HEK293 (cell line): ENCODE data around the gene PGM2.

Experiments
- CTCF ChIA-PET: fragments of 350-600 bp; formaldehyde crosslinking; extraction: SDS; loops from one replicate; lab custom pipeline; 2021; ENCODE audit warnings: antibody characterized with exemption; lab: Yijun Ruan, JAX
- POLR2A ChIA-PET: fragments of 300-600 bp; formaldehyde crosslinking; extraction: SDS; loops from one replicate; lab custom pipeline; 2020; ENCODE audit warnings: antibody characterized with exemption, inconsistent platforms; lab: Yijun Ruan, JAX
- H3K27ac ChIP-seq: fragments of 200-500 bp; sonication (Bioruptor generic); 2 replicates; pipeline ENCODE4 v1.5.1; 2014; ENCODE audit warnings: low read depth, low read length, control low read depth, inconsistent platforms; ENCODE audit errors: extremely low read depth
- H3K36me3 ChIP-seq, 2 experiments: fragments of 200-500 bp in 1 of 2; sonication (Bioruptor generic) in 1 of 2; 1 replicate in 1 of 2; 2 replicates in 1 of 2; pipeline ENCODE4 v1.5.1; 2014 to 2017; ENCODE audit warnings: inconsistent platforms in 2 of 2, low read length in 2 of 2; ENCODE audit not compliant: control insufficient read depth in 2 of 2, insufficient read depth in 1 of 2
- H3K4me1 ChIP-seq: fragments of 200-500 bp; sonication (Bioruptor generic); 2 replicates; pipeline ENCODE4 v1.5.1; 2014; ENCODE audit warnings: mild to moderate bottlenecking, low read length, inconsistent platforms; ENCODE audit not compliant: control insufficient read depth, insufficient read depth
- H3K4me3 ChIP-seq: 2 replicates; pipeline ENCODE4 v1.5.1; 2011; ENCODE audit warnings: low read depth, mild to moderate bottlenecking, control low read depth, low read length, moderate library complexity
- H3K9me3 ChIP-seq: fragments of 200-500 bp; sonication (Bioruptor generic); 2 replicates; pipeline ENCODE4 v1.5.1; 2014; ENCODE audit warnings: low read depth, low read length, inconsistent platforms; ENCODE audit not compliant: control insufficient read depth, insufficient read depth
- AEBP2 ChIP-seq: fragments of 450-650 bp; formaldehyde crosslinking; IDR thresholded peaks from 2 replicates; pipeline ENCODE4 v1.5.1; 2016; ENCODE audit warnings: missing biosample characterization, missing genetic modification characterization, borderline replicate concordance
- ATF2 ChIP-seq: fragments of 450-650 bp; formaldehyde crosslinking; IDR thresholded peaks from 2 replicates; pipeline ENCODE4 v1.5.1; 2016; ENCODE audit warnings: missing biosample characterization, missing genetic modification characterization, low read depth
- GLI4 ChIP-seq: fragments of 450-650 bp; formaldehyde crosslinking; IDR thresholded peaks from 2 replicates; pipeline ENCODE4 v1.5.1; 2016; ENCODE audit warnings: missing biosample characterization, missing genetic modification characterization
- GLIS2 ChIP-seq: fragments of 450-650 bp; formaldehyde crosslinking; IDR thresholded peaks from 2 replicates; pipeline ENCODE4 v1.5.1; 2016; ENCODE audit warnings: missing biosample characterization, missing genetic modification characterization
- KLF8 ChIP-seq: fragments of 450-650 bp; formaldehyde crosslinking; IDR thresholded peaks from 2 replicates; pipeline ENCODE4 v1.5.1; 2016; ENCODE audit warnings: missing biosample characterization, missing genetic modification characterization
- SCRT1 ChIP-seq: fragments of 450-650 bp; formaldehyde crosslinking; IDR thresholded peaks from 2 replicates; pipeline ENCODE4 v1.5.1; 2016; ENCODE audit warnings: missing biosample characterization, missing genetic modification characterization, borderline replicate concordance
- TCF7L2 ChIP-seq: IDR thresholded peaks from 2 replicates; pipeline ENCODE4 v1.6.1; 2011; ENCODE audit warnings: low read depth, mild to moderate bottlenecking, inconsistent platforms, low read length, moderate library complexity, borderline replicate concordance
- ZBTB26 ChIP-seq: fragments of 450-650 bp; formaldehyde crosslinking; optimal IDR thresholded peaks from 2 replicates; pipeline ENCODE3; 2016; ENCODE audit warnings: missing biosample characterization, mild to moderate bottlenecking, missing genetic modification characterization
- ZBTB44 ChIP-seq: fragments of 450-650 bp; IDR thresholded peaks from 2 replicates; pipeline ENCODE4 v1.5.1; 2018; ENCODE audit warnings: missing biosample characterization, mild to moderate bottlenecking, missing genetic modification characterization
- ZNF146 ChIP-seq: fragments of 450-650 bp; formaldehyde crosslinking; IDR thresholded peaks from 2 replicates; pipeline ENCODE4 v1.5.1; 2016; ENCODE audit warnings: missing biosample characterization, missing genetic modification characterization
- ZNF2 ChIP-seq: fragments of 450-650 bp; formaldehyde crosslinking; IDR thresholded peaks from 2 replicates; pipeline ENCODE4 v1.5.1; 2016; ENCODE audit warnings: missing biosample characterization, missing genetic modification characterization
- ZNF23 ChIP-seq: fragments of 450-650 bp; formaldehyde crosslinking; IDR thresholded peaks from 2 replicates; pipeline ENCODE4 v1.5.1; 2016; ENCODE audit warnings: missing biosample characterization, missing genetic modification characterization, borderline replicate concordance
- ZNF350 ChIP-seq: fragments of 450-650 bp; formaldehyde crosslinking; IDR thresholded peaks from 2 replicates; pipeline ENCODE4 v1.5.0; 2017; ENCODE audit warnings: missing biosample characterization, mild to moderate bottlenecking, missing genetic modification characterization
- ZNF426 ChIP-seq: fragments of 450-650 bp; formaldehyde crosslinking; IDR thresholded peaks from 2 replicates; pipeline ENCODE4 v1.5.1; 2017; ENCODE audit warnings: missing biosample characterization, missing genetic modification characterization, mild to moderate bottlenecking, inconsistent platforms, moderate library complexity
- ZNF449 ChIP-seq: fragments of 450-650 bp; formaldehyde crosslinking; IDR thresholded peaks from 2 replicates; pipeline ENCODE4 v1.5.1; 2017; ENCODE audit warnings: missing biosample characterization, mild to moderate bottlenecking, missing genetic modification characterization, moderate library complexity
- ZNF514 ChIP-seq: fragments of 450-650 bp; formaldehyde crosslinking; IDR thresholded peaks from 2 replicates; pipeline ENCODE4 v1.5.1; 2016; ENCODE audit warnings: missing biosample characterization, missing genetic modification characterization
- ZNF621 ChIP-seq: fragments of 450-650 bp; formaldehyde crosslinking; IDR thresholded peaks from 2 replicates; pipeline ENCODE4 v1.5.1; 2017; ENCODE audit warnings: missing biosample characterization, missing genetic modification characterization
- ZNF654 ChIP-seq: fragments of 450-650 bp; formaldehyde crosslinking; IDR thresholded peaks from 2 replicates; pipeline ENCODE4 v1.5.1; 2016; ENCODE audit warnings: low read depth, missing biosample characterization, missing genetic modification characterization
- ZNF670 ChIP-seq: fragments of 450-650 bp; formaldehyde crosslinking; IDR thresholded peaks from 2 replicates; pipeline ENCODE4 v1.5.1; 2016; ENCODE audit warnings: missing biosample characterization, missing genetic modification characterization, low read depth
- ZNF747 ChIP-seq: fragments of 450-650 bp; formaldehyde crosslinking; IDR thresholded peaks from 2 replicates; pipeline ENCODE4 v1.5.1; 2016; ENCODE audit warnings: missing biosample characterization, missing genetic modification characterization
- ZNF843 ChIP-seq: fragments of 450-650 bp; formaldehyde crosslinking; IDR thresholded peaks from 2 replicates; pipeline ENCODE4 v1.5.1; 2016; ENCODE audit warnings: missing biosample characterization, missing genetic modification characterization
- ZSCAN18 ChIP-seq: fragments of 450-650 bp; formaldehyde crosslinking; IDR thresholded peaks from 2 replicates; pipeline ENCODE4 v1.5.1; 2016; ENCODE audit warnings: missing biosample characterization, missing genetic modification characterization
- ZSCAN30 ChIP-seq: fragments of 450-650 bp; IDR thresholded peaks from 2 replicates; pipeline ENCODE4 v1.5.1; 2018; ENCODE audit warnings: missing biosample characterization, mild to moderate bottlenecking, missing genetic modification characterization, moderate library complexity

PGM2 gene

GRCh38 chr4:37905533-37906169 lies 79.2 kb downstream of the PGM2 start:
- Histone ChIP-seq H3K36me3 (no peaks in the 10 kb centered on the region), H3K4me3 (no peak overlapping the region), H3K4me1 (peaks cover 7% of the 10 kb centered on the region), H3K9me3 (no peaks in the 10 kb centered on the region), H3K27ac (no peak overlapping the region)
- no peak for TF ChIP-seq ZNF146 (tag by site-specific recombination)
- TF ChIP-seq ZNF2, result no peak
- no peak for TF ChIP-seq AEBP2 (tag by site-specific recombination)
- TF ChIP-seq ZSCAN30 (tag by site-specific recombination), result no peak
- no peak for TF ChIP-seq ZSCAN18 (tag by site-specific recombination)
- TF ChIP-seq GLIS2 (tag by site-specific recombination), result no peak
- TF ChIP-seq ZNF621 (tag by site-specific recombination), result no peak
- no peak for TF ChIP-seq ZNF747 (tag by site-specific recombination)
- ChIA-PET POLR2A (no interaction called here), CTCF (no interaction called here)

- no peak overlapping the region for H3K4me3 ChIP-seq
- TF ChIP-seq ZNF670 (no peak), ZNF843 (tag by site-specific recombination) (no peak), ATF2 (tag by site-specific recombination) (no peak), ZNF350 (tag by site-specific recombination) (no peak), KLF8 (tag by site-specific recombination) (no peak), SCRT1 (no peak), ZNF23 (tag by site-specific recombination) (no peak), ZNF426 (tag by site-specific recombination) (no peak), ZNF514 (tag by site-specific recombination) (no peak), TCF7L2 (no peak), ZBTB44 (tag by site-specific recombination) (no peak), ZNF449 (tag by site-specific recombination) (no peak), ZNF654 (tag by site-specific recombination) (no peak), GLI4 (tag by site-specific recombination) (no peak), ZBTB26 (tag by site-specific recombination) (no peak)
- TF ChIP-seq, all 188 proteins: peak for 0
- ChIA-PET POLR2A (no interaction called here), CTCF (no interaction called here)
- Histone ChIP-seq H3K9me3 (no peaks in the 10 kb centered on the region), H3K27ac (no peak overlapping the region), H3K4me1 (peaks cover 7% of the 10 kb centered on the region), H3K36me3 (no peaks in the 10 kb centered on the region)
Observed at GRCh38 chr4:37908488-37909331, 82.2 kb downstream of the PGM2 start.
